Suppressor macrophage treated with lipopolysaccharide for 4 hours (primary cell): Measurements from ENCODE around the gene KIF19.

Experiments
- DNase-seq: peaks from one replicate; pipeline ENCODE4 v3.0.0-alpha.2; 2020

The KIF19 gene

GRCh38 chr17:74343526-74344284 lies 17.7 kb downstream of the KIF19 start:
- DNase-seq: no peak

GRCh38 chr17:74344658-74345057 lies 18.6 kb downstream of the KIF19 start:
- DNase-seq: no peak

GRCh38 chr17:74345433-74346241 lies 19.6 kb downstream of the KIF19 start:
- no peak for DNase-seq

- no peak for DNase-seq
Observed at GRCh38 chr17:74347646-74348045, 21.6 kb downstream of the KIF19 start.

- DNase-seq: no peak
Observed at GRCh38 chr17:74349120-74349519, 23.1 kb downstream of the KIF19 start.

- no peak for DNase-seq
Observed at GRCh38 chr17:74350486-74350885, 24.5 kb downstream of the KIF19 start.

- DNase-seq: no peak
Observed at GRCh38 chr17:74351552-74352210, 25.7 kb downstream of the KIF19 start.

GRCh38 chr17:74353446-74354060 lies 27.5 kb downstream of the KIF19 start:
- no peak for DNase-seq

GRCh38 chr17:74354123-74354522 lies 28.1 kb downstream of the KIF19 start:
- peak; percentile 79 for DNase-seq

GRCh38 chr17:74354561-74354960 lies 28.5 kb downstream of the KIF19 start:
- DNase-seq: no peak

GRCh38 chr17:74355065-74355464 lies 29.0 kb downstream of the KIF19 start:
- no peak for DNase-seq

GRCh38 chr17:74356646-74357465 lies 30.8 kb downstream of the KIF19 start:
- peak; percentile 12 for DNase-seq

- no peak for DNase-seq
Observed at GRCh38 chr17:74357466-74357809, 31.4 kb downstream of the KIF19 start.

GRCh38 chr17:74358697-74359096 lies 32.7 kb downstream of the KIF19 start:
- no peak for DNase-seq

GRCh38 chr17:74359916-74360315 lies 33.9 kb downstream of the KIF19 start:
- DNase-seq: no peak

GRCh38 chr17:74360899-74361229 lies 34.8 kb downstream of the KIF19 start:
- no peak for DNase-seq

- DNase-seq: peak; percentile 46
Observed at GRCh38 chr17:74361230-74362068, 35.4 kb downstream of the KIF19 start, which contains the start of gene BTBD17. BTBD17 (minus strand) TSS chr17:74361868; CDS start chr17:74361819, 49 bp downstream.

- DNase-seq: no peak
Observed at GRCh38 chr17:74362069-74362405, 36.0 kb downstream of the KIF19 start.

GRCh38 chr17:74362810-74363498 lies 36.9 kb downstream of the KIF19 start:
- DNase-seq: no peak

GRCh38 chr17:74367206-74367605 lies 41.2 kb downstream of the KIF19 start, which contains the start of gene GPR142:
GPR142 (plus strand) TSS chr17:74367506; CDS start chr17:74369541, 2,035 bp downstream.
- DNase-seq: no peak
